GM12874 (cell line): ENCODE measurements around the gene PEX14.

Experiments
- CTCF ChIP-seq: IDR thresholded peaks from 2 replicates; pipeline ENCODE4 v1.5.1; 2011; ENCODE audit warnings: low read depth, mild to moderate bottlenecking, control low read depth, low read length, moderate library complexity; ENCODE audit not compliant: insufficient read depth

PEX14 gene

GRCh38 chr1:10623686-10624145, 149.0 kb downstream of the PEX14 start:
- no peak for TF ChIP-seq CTCF

- no peak for TF ChIP-seq CTCF
These were observed 149.7 kb downstream of the PEX14 start for GRCh38 chr1:10624256-10625050.

GRCh38 chr1:10625076-10625475, 150.3 kb downstream of the PEX14 start:
- no peak for TF ChIP-seq CTCF

- no peak for TF ChIP-seq CTCF
These were observed 150.8 kb downstream of the PEX14 start for GRCh38 chr1:10625554-10625953.

GRCh38 chr1:10626131-10626731, 151.5 kb downstream of the PEX14 start:
- TF ChIP-seq CTCF = no peak

GRCh38 chr1:10626791-10627410, 152.2 kb downstream of the PEX14 start:
- no peak for TF ChIP-seq CTCF

- no peak for TF ChIP-seq CTCF
These were observed 153.9 kb downstream of the PEX14 start for GRCh38 chr1:10628685-10629084.
